CD4-positive, alpha-beta T cell treated with Interleukin-4 for 1 hour (primary cell): ENCODE measurements around the gene SLC4A2.
"Not testable (repeated sequence)": the region's sequence is repeated elsewhere in the genome, so short reads cannot be mapped to it uniquely, and the experiment has no call there.

Experiments used
- DNase-seq, 2 donors: peaks; one replicate each; pipeline ENCODE4 v3.0.0-alpha.2; 2020 to 2022

SLC4A2 gene

GRCh38 chr7:151059367-151060112 is at the start of gene SLC4A2:
SLC4A2 (plus strand) TSS chr7:151059589; CDS start chr7:151061988, 2,399 bp downstream.
- peak; percentile 57 to 70 for DNase-seq

- no peak for DNase-seq
Measured at GRCh38 chr7:151010037-151010306, 49.4 kb upstream of the SLC4A2 start.

- peak; percentile 45 to 61 for DNase-seq
Measured at GRCh38 chr7:151010307-151011096, 48.9 kb upstream of the SLC4A2 start.

- DNase-seq = no peak
Measured at GRCh38 chr7:151011097-151011409, 48.3 kb upstream of the SLC4A2 start.

- not testable (repeated sequence) for DNase-seq
Measured at GRCh38 chr7:151011616-151012015, 47.8 kb upstream of the SLC4A2 start.

- DNase-seq = no peak
Measured at GRCh38 chr7:151012031-151012692, 47.2 kb upstream of the SLC4A2 start.

GRCh38 chr7:151012911-151013347 is 46.5 kb upstream of the SLC4A2 start:
- peak in 1 of 2 donors; percentile 27 for DNase-seq

- no peak for DNase-seq
Measured at GRCh38 chr7:151013356-151013732, 46.0 kb upstream of the SLC4A2 start.

- peak; percentile 96 to 97 for DNase-seq
Measured at GRCh38 chr7:151013733-151014497, 45.5 kb upstream of the SLC4A2 start.

GRCh38 chr7:151014950-151015349 is 44.4 kb upstream of the SLC4A2 start:
- DNase-seq = peak; percentile 44 to 51

- DNase-seq = no peak
Measured at GRCh38 chr7:151015967-151016366, 43.4 kb upstream of the SLC4A2 start.

GRCh38 chr7:151016505-151016904 is 42.9 kb upstream of the SLC4A2 start:
- DNase-seq = no peak

- DNase-seq = no peak
Measured at GRCh38 chr7:151016942-151017341, 42.4 kb upstream of the SLC4A2 start.

GRCh38 chr7:151017370-151017952 is 41.9 kb upstream of the SLC4A2 start:
- no peak for DNase-seq

GRCh38 chr7:151017953-151018420 is 41.4 kb upstream of the SLC4A2 start:
- DNase-seq = peak; percentile 79 to 81

- DNase-seq = peak; percentile 31 to 45
Measured at GRCh38 chr7:151018421-151019129, 40.8 kb upstream of the SLC4A2 start.

GRCh38 chr7:151019130-151019447 is 40.3 kb upstream of the SLC4A2 start:
- DNase-seq = no peak

GRCh38 chr7:151020231-151020630 is 39.2 kb upstream of the SLC4A2 start:
- no peak for DNase-seq

GRCh38 chr7:151023232-151023631 is 36.2 kb upstream of the SLC4A2 start:
- no peak for DNase-seq

GRCh38 chr7:151024435-151025056 is 34.8 kb upstream of the SLC4A2 start, which contains the start of gene ATG9B:
ATG9B (minus strand) TSS chr7:151024494; CDS start chr7:151024423, 71 bp downstream.
- no peak for DNase-seq

GRCh38 chr7:151025924-151026671 is 33.3 kb upstream of the SLC4A2 start:
- no peak for DNase-seq
